Psoas muscle (tissue), 8 donors: ENCODE results near the gene DIPK1C. TPM values are rescaled to one million over a fixed set of nuclear protein-coding genes. Genes with fewer than 3 reads are reported as not detected.

Source experiments
- ATAC-seq, 4 donors: fragments of 200-7000 bp; cut with Tn5 transposase; one replicate each; pipeline ENCODE4 v1.9.1; 2020; ENCODE audit warnings: moderate library complexity in 3 of 4, mild to moderate bottlenecking in 2 of 4
- DNase-seq, 2 donors: peaks; one replicate each; pipeline ENCODE4 v3.0.0-alpha.2; 2020
- H3K27ac ChIP-seq: fragments of 200-600 bp; one replicate; pipeline ENCODE4 v1.8.0; 2022
- H3K27me3 ChIP-seq, 3 donors: fragments of 200-600 bp in 1 of 3; one replicate each; pipeline versions ENCODE4 v1.6.1 to v1.8.0; 2013 to 2022; ENCODE audit warnings: low read length in 2 of 3, mild to moderate bottlenecking in 2 of 3, moderate library complexity in 1 of 3; ENCODE audit not compliant: insufficient read depth in 3 of 3
- H3K36me3 ChIP-seq, 2 donors: fragments of 200-600 bp in 1 of 2; one replicate each; pipeline versions ENCODE4 v1.6.1 to v1.8.0; 2013 to 2022; ENCODE audit warnings: low read depth in 1 of 2, mild to moderate bottlenecking in 1 of 2, moderate library complexity in 1 of 2; ENCODE audit not compliant: insufficient read depth in 1 of 2
- H3K4me1 ChIP-seq: fragments of 200-600 bp; one replicate; pipeline ENCODE4 v1.8.0; 2022
- H3K4me3 ChIP-seq: fragments of 200-600 bp; one replicate; pipeline ENCODE4 v1.8.0; 2022; ENCODE audit warnings: mild to moderate bottlenecking
- H3K9me3 ChIP-seq: fragments of 200-600 bp; one replicate; pipeline ENCODE4 v1.8.0; 2022
- CTCF ChIP-seq: fragments of 200-600 bp; IDR thresholded peaks from one replicate; pipeline ENCODE4 v1.8.0; 2022; ENCODE audit warnings: antibody characterized with exemption
- WGBS, 3 donors: extraction: QIAGEN DNeasy Blood & Tissue Kit; methylation state at CpG; one replicate each; pipeline versions ENCODE4 v1.1.6 to v1.1.7; 2013; 5-methylcytosine and 5-hydroxymethylcytosine counted together
- intact Hi-C, 2 donors: fragments of 100-400 bp; cut with DNase I; formaldehyde crosslinking; loops; one replicate each; pipeline versions ENCODE4 v1.11.0 to v1.14.2; 2022
- polyA plus RNA-seq, 3 donors: library from polyadenylated mRNA; stranded (reverse); fragments of 200-250 nt; gene quantifications; one replicate each; pipeline ENCODE4 v1.2.3, GENCODE V29; 2013
- total RNA-seq, 4 donors: library from RNA; stranded (reverse); fragmentation: NEBNext Ultra II Directional in 2 of 4; extraction: Animal tissue kit (Norgen Biotek cat#: 25700) in 2 of 4; gene quantifications; one replicate each; pipeline versions ENCODE4 v1.2.1 to v1.2.4, GENCODE V29; 2021 to 2023
- donor health status: healthy with polysubstance abuse.
- donor health status: DM: no; HTN: no; CAD: no; lungs with moderate emphysema.
- donor health status: Bipolar disorder and iron deficiency.
- donor health status: healthy.
- donor health status: DM: yes; HTN: yes; CAD: no.
- donor health status: DM: no; HTN: no; CAD: no.
- donor health status: DM: no; HTN: no; CAD: no.
- donor health status: DM: yes; HTN: yes; CAD: no.

Gene DIPK1C
- total and polyA plus RNA-seq, 7 donors = 0.07 to 0.67 (median 0.20) TPM

- intact Hi-C loops = no loop called here
- 12 to 15% (median 13%) methylated on average over 14 of the region's 14 CpGs for WGBS, 3 donors
- no peaks in the 10 kb centered on the region for H3K4me1 ChIP-seq
- H3K27ac ChIP-seq = no peak overlapping the region
- H3K27me3 ChIP-seq = no peaks in the 10 kb centered on the region
- H3K9me3 ChIP-seq = no peaks in the 10 kb centered on the region
- H3K36me3 ChIP-seq = no peaks in the 10 kb centered on the region
- ATAC-seq (peak in 1 of 4 donors; percentile 74), DNase-seq (peak in 1 of 2 donors; percentile 65)
- no peak for TF ChIP-seq CTCF
- no peak overlapping the region for H3K4me3 ChIP-seq
Observed at GRCh38 chr18:74399091-74399887, 57.8 kb downstream of the DIPK1C start.

GRCh38 chr18:74397572-74397971, 59.5 kb downstream of the DIPK1C start:
- 84 to 91% (median 90%) methylated on average over 7 of the region's 7 CpGs for WGBS, 3 donors
- TF ChIP-seq CTCF = no peak

GRCh38 chr18:74396171-74397169, 60.6 kb downstream of the DIPK1C start:
- H3K4me1 ChIP-seq = no peaks in the 10 kb centered on the region
- H3K9me3 ChIP-seq = no peaks in the 10 kb centered on the region
- peaks cover 0 to 3% (median 0%) of the 10 kb centered on the region in 3 donors for H3K27me3 ChIP-seq
- DNase-seq (no peak), ATAC-seq (no peak)
- H3K27ac ChIP-seq = no peak overlapping the region
- intact Hi-C loops = no loop called here
- WGBS, 3 donors = 45 to 47% (median 46%) methylated on average over 16 of the region's 16 CpGs
- no peak for TF ChIP-seq CTCF
- no peak overlapping the region for H3K4me3 ChIP-seq
- H3K36me3 ChIP-seq = no peaks in the 10 kb centered on the region

More at GRCh38 chr18:74397572-74397971, 59.5 kb downstream of the DIPK1C start:
- Histone ChIP-seq H3K27me3 (peaks cover 0 to 3% (median 0%) of the 10 kb centered on the region in 3 donors), H3K9me3 (no peaks in the 10 kb centered on the region), H3K27ac (no peak overlapping the region), H3K36me3 (no peaks in the 10 kb centered on the region), H3K4me3 (no peak overlapping the region), H3K4me1 (no peaks in the 10 kb centered on the region)
- ATAC-seq (no peak), DNase-seq (no peak)
- intact Hi-C loops = no loop called here

DNA sequence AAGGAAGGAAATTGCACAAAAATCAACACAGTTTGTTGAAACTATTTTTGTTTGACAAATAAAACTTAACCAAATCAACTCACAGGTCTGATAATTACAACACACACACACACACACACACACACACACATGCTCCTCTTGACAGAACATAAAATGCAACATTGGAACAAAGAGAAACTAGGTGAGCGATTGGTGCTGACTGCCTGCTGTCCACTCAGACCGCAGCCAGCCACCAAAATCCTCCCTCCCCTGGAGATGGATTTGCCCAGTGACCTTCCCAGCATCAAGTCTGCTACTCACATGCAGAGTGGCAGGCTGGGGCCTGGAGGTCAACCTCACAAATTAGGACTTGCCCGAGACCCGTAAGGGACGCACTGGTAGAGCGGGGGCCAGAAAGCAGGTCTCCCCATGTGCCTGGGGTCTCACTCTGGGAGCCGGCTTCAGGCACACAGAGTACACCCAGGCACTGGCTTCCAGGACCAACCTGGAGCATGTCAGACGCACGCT, 61.4 kb downstream of the DIPK1C start:
- DNase-seq (no peak), ATAC-seq (no peak)
- H3K27me3 ChIP-seq = peaks cover 0 to 3% (median 0%) of the 10 kb centered on the region in 3 donors
- no peak overlapping the region for H3K27ac ChIP-seq
- H3K9me3 ChIP-seq = no peaks in the 10 kb centered on the region
- intact Hi-C loops = no loop called here
- no peak overlapping the region for H3K4me3 ChIP-seq
- TF ChIP-seq CTCF = no peak
- no peaks in the 10 kb centered on the region for H3K4me1 ChIP-seq
- no peaks in the 10 kb centered on the region for H3K36me3 ChIP-seq
- WGBS, 3 donors = 69 to 81% (median 74%) methylated on average over 9 of the region's 9 CpGs
